Activated T-helper 1 cell treated with Interleukin-2 at 50 U/mL for 16 hours (primary cell): Measurements from ENCODE around the gene FOXD2.

Source experiments
- DNase-seq: peaks from one replicate; pipeline ENCODE4 v3.0.0-alpha.2; 2020; ENCODE audit warnings: low read depth

Gene FOXD2

DNA sequence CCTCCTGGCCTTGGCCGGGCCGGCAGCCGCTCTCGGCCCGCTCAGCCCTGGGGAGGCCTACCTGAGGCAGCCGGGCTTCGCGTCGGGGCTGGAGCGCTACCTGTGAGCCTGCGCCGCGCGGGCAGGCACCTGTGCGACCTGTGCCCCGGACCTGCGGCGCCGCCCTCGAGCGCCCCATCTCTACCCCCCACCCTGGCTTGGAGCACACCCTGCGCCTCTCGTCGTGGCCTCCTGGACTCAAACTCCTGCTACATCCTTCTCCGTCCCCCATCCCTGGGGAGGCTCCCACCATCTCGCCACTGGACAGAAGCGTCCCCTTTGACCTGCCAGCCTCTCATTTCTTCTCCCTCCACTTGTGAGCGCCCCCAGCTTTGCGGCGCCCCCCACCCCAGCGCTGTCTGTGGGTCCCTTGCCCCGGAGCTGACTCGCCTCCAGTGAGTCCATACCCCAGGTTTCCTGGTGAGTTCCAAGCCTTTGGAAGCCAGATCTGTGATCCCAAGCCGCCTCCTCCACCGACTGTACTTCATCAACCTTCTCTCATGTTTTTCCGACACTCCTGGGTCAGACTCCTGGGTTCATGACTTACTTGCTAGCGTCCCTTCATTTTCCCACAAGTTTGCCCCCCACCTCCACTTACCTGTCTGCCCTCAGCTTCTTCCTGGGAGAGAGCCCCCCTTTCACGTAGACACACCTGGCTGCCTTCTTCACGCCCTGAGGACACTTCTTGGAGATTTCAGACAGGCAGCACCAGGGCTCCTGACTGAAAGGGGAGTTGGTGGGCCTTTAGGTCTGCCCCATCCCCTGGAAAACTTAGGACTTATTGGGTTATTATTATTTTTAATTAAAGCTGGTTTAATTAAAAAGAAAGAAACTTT is 20.4 kb upstream of the FOXD2 start:
- no peak for DNase-seq

DNA sequence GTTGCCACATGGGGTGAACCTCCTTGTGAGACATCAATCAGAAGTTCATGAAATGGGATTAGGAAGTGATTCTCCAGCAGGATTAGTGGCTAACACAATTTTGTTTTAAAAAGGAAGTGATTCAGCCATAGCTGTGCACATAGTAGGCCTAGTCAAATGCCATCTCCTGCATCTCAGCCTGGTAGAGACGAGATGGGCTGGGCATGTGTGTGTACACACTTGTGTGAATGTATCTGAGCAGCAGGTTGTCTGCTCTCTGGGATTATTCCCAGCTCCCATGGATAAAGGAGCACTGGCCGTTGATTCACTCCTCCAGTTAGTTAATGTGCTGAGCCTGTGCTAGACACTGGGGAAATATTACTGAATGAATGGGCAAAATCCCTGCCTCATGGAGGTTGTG is 19.7 kb upstream of the FOXD2 start:
- DNase-seq: no peak

DNA sequence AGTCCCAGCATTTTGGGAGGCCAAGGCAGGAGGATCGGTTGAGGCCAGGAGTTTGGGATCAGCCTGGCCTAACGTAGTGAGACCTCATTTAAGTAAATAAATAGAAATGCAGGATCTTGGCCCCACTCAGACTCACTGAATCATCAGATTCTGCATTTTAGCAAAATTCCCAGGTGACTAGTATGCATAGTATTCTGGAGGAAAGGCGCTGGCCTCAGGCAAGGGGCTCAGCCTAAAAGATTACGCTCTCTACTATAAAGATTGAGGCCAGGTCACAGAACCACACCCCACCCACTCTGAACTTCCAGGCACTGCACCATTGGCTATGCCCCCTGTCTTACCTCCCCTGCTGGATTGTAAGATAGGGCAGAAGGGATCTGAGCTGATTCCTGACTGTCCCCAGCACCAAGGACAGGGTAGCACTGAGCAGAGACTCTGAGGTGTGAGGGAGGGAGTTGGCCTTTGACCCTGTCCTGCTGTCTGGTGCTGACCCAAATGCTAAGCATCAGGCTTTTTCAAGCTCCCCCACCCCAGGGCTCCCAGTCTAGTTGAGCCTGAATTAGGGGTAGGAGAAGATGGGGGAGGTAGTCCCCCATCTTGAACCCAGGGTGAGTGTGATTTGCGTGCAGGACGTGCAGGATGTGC is 19.0 kb upstream of the FOXD2 start:
- DNase-seq: no peak

DNA sequence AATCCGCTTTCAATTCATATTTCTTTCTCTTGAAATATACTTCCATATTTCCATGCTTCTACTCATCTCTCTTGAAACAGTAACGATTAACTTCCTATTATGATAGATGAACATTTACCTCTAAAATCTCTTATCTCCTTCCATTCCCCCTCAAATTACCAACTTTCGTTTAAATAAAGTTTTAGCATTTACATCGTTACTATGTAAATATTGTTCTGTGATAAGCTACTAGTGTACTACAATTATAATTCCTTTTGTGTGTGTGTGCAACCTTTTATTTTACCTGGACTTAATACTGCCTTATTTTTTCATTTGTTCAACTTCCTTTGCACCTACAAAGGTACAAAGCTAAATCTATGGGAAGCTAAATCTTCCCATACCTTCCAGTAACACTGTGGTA is 17.3 kb upstream of the FOXD2 start:
- no peak for DNase-seq

DNA sequence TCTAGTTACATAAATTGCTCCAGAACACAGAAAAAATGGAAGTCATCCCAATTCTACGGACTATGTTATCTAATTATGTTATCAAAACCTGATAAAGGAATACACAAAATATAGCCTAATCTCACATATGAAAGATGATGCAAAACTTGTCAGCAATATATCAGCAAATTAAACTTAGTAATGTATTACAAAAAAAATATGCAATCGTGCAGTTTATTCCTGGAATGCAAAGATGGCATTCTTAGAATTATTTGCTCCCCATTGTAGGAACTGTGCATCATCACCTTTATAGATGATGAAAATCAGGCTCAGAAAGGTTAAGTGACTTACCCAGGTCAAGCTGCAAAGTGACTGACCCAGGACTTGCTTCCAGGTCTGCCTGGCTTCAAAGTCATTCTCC is 14.0 kb upstream of the FOXD2 start:
- DNase-seq: no peak

DNA sequence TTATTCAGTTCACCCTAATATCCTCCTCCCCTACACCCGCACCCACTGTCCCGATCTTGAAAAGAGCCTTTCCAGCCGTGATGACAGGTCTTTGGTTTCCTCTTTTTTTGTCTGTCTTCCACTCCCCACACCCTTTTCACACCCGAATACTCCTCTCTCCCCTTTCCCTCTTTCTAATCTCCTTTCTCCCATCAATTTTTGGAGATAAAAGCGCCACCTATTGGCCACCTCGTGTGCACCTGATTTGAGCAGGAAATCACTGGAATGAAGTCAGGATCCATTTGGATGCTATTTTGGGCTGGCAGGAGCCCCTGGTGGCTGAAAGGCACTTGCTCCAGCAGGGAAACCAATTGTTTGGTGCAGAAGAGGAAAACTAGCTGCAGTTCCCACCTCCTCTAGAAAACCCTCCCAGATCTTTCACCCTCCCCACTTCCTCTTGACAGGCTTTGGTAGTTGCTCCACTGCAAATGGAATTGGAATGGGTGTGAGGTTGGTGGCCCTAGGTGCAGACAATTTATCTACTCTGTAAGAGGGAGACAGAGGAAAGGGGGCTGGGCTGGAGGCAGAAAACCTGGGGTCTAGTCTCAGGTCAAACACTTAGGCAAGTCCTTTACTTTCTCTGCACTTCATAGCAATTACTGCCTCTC is 13.4 kb upstream of the FOXD2 start:
- DNase-seq: no peak

DNA sequence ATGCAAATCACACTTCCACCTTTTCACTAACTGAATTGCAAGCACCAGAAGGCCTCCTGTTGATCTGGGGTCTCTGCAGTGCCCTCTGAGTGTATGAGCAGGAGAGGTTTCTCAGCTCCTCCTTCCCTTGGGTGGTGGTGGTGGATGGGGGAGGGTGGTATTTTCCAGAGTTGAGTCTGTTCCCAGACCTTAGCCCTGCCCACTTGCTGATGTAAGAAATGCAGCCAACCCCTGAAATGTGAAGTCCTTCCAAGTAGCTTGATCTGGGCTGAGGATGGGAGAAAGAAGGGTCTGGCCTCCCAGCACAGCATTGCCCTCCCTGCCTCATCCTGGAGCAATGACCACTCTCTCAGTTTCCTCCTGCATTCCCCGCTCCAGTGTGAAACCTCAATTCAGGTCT is 6.3 kb upstream of the FOXD2 start:
- DNase-seq: no peak

DNA sequence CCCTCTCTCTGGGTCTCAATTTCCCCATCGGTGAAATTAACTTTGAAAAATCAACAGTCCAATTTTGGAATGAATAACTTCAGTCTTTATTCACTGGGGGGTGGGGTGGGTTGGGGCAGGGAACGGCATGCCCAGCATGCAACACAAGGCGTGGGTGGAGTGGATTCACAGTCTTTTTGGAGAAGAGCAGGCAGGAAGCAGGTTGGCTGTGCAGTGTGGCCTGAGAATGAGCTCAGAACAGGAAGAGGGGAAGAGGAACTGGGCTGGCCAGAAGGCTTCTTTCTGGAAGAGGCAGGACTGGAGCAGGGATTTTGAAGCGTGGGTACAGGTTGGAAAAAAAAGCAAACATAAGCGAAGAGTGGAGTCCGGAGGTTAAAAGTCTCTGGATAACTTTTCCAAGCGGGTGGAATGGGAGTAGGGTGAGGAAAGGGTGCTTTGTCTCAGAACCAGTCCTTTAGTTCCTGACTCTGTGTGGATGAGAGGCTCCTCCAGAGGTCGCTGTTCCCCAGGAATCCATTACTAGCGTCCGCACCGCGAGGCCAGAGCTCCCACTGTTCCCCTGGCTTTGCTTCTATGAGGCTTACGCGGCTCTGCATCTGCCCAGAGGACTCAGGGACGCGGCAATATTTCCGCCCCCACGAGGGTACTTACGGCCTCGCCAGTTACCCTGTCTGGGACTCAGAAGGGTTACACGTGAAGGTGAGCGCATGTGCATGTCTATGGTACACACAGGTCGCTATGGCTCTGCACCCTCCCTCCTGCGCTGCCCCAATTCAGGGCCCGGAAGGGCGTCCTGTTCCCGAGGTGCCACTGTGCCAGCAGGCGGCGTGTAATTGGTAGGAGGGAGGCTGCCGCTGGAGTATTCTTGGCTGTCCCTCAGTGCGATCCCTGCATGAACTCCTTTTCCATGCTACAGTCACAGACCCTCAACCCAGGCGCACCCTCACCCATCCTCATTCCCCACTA is 5.5 kb upstream of the FOXD2 start:
- no peak for DNase-seq

DNA sequence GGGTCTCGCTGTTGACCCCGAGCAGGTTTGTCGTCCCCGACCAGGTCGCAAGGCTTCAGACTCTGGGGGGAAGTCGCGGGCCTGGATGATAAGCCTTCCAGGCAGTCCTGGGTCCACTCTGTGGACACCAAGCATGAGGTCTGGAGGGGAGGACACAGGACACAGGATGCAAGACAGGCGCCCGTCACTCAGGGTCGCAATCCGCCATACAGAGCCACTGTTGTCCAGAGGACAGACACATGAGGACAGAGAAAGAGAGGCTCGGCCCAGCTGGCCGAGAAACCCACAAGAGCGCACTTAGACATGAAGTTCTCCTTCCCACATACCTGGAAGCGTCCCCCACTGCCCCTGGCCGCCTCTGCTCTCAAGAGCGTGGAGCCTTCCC is 4.8 kb upstream of the FOXD2 start:
- DNase-seq: no peak

DNA sequence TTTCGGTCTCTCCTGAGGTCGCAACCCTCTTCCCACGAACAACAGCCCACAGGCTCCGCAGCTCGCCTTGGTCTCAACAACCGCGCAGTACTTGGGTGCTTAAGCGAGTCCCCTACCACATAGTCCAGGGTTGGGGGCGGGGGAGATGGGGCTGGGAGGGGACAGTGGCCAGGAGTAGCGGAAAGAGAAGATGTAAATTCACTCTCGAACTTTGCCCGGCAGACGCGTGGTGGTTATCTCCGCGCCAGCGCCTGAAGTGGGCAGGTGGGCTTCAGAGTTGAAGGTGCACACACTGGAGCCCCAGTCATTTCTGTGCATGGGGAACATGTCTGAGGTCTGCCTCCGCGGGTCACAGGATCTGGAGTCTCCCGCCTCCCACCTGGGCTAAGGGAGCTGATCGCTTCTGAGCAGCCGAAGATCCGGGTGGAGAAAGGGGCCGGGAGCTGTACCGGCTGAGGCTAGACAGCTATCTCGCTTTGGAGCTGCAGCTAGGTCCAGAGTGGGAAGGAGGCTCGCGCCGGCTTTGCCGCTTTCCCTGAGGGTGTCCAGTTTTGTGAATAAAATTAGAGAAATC is 4.3 kb upstream of the FOXD2 start:
- DNase-seq: no peak

DNA sequence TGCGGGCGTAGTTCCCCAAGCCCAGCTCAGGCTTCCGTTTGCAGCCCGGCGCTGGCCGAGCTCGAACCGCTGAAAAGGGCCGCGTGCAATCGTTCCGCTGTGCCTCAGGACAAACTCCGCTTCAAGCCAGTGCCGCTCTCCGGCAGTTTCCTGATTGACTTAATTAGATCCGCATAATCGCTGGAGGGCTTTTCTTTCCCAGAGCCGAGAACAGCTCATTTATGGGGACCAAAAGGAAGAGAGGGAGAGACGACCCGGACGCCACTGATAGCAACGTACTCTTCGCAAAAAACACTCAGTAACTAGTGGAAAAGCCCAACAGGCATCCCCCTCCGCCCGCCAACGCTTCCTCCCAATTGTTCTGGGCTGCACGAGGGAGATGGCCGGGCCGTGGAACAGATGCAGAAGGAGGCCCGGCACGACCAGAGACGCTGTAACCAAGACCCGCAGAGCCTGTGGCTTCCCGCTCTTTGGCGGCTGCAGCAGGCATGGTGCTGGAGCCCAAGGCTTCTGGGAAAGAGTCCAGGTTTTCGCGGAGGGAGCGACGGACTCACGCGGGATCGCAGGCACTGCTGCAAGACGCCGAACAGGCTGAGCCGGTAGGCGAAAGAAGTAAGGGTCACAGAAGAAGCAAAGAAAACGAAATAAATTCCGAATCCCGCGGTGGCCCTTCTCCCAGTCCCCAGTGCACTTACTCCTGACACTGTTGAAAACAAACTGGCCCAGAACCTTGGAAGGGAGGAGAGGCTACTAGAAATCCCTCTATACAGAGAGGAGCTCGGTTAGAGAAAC is 3.6 kb upstream of the FOXD2 start:
- DNase-seq: no peak

DNA sequence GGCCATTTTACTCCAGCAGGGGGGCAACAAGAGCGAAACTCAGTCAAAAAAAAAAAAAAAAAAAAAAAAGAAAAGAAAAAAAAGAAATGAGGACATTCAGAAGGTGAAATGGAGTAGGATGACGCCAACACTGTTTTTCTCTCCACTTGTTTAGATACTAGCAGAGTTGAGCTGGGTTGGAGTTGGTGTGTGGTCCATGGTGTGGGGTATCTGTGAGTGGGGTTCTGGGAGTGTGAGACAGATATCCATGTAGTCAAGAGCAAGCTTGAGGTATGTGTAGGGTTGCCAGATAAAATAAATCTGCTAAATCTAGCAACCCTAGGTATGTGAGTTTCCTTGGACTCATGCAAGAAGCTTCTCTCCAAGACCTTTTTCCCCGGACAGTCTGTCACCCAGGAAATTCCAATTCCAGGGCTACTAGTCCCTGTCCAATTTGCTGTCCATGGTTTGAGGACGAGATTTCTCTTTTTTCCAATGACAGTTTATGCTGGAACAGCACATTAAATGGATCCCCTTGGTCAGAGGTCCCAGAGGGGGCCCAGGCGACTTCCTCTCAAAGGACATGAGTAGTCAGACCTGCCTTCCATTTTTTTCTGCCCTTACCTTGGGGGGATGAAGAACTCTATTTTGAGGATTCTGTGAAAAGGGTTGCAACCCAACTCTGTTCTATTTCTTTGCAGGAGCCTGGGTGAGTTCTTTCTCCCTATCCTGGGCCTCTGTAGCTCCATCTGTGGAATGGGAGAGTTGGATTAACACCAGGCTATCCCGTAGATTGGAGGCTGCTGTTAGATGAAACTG is 2.1 kb upstream of the FOXD2 start:
- DNase-seq: no peak

DNA sequence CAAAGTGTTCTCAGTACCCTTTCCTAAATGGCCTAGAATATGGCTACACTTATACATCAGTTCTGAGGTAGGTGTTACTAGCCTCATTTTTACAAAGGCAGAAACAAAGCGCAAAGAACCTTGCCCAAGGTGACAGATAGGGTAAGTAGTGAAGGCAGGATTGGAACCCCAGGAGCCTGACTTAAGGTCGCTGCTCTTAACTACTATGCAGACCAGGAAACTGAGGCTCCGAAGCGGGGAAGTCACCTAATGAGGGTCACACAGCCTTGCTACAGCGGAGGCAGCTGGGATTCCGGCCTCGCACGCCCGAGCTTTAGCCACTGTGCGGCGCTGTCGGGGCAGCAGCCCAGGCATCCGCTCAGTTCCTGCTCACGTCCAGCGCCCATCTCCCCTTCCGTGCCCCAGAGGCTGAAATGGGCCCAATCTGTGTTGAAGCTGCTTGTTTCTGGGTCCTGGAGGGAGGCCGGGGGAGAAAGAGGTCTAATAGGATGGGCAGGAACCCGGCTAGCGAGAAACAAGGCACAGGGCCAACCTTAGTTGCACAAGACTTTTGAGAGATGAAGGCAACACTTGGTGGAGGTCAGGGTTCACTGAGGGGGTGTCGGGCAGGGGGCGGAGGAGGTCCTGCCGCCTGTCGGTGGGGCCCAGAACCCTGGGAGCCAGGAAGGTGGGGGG is 1.4 kb upstream of the FOXD2 start:
- peak; percentile 58 for DNase-seq

DNA sequence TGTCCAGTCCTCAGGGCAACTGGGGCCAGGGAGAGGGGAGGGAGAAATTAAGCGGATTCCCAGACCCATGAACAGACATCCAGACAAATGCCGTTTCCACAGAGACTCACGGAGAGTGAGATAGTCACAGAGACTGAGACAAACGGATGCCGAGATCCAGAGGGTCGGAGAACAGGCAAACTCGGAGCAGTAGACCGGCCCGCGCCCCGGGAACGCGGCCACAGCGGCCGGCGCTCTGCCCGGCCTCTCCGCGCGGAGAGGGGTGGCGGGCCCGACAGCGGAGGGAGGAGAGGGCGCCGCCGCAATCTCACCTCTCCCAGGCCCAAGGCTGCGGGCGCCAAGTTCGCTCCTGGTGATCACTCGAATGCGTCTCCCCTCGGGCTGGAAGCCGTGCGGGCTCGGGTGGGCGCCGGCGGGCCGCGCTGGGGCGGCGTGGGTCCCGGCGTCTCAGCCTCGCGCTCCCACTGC is 831 bp upstream of the FOXD2 start:
- DNase-seq: no peak

DNA sequence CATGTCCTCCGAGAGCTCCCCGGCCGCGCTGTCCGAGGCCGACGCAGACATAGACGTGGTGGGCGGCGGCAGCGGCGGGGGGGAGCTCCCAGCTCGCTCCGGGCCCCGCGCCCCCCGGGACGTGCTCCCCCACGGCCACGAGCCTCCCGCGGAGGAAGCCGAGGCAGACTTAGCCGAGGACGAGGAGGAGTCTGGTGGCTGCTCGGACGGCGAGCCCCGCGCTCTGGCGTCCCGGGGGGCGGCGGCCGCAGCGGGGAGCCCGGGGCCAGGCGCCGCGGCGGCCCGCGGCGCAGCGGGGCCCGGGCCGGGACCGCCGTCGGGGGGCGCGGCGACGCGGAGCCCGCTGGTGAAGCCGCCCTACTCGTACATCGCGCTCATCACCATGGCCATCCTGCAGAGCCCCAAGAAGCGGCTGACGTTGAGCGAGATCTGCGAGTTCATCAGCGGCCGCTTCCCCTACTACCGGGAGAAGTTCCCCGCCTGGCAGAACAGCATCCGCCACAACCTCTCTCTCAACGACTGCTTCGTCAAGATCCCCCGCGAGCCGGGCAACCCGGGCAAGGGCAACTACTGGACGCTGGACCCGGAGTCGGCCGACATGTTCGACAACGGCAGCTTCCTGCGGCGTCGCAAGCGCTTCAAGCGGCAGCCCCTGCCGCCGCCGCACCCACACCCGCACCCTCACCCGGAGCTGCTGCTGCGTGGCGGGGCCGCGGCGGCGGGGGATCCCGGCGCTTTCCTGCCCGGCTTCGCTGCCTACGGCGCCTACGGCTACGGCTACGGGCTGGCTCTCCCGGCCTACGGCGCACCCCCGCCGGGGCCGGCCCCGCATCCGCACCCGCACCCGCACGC is 547 bp downstream of the FOXD2 start:
- DNase-seq: no peak

DNA sequence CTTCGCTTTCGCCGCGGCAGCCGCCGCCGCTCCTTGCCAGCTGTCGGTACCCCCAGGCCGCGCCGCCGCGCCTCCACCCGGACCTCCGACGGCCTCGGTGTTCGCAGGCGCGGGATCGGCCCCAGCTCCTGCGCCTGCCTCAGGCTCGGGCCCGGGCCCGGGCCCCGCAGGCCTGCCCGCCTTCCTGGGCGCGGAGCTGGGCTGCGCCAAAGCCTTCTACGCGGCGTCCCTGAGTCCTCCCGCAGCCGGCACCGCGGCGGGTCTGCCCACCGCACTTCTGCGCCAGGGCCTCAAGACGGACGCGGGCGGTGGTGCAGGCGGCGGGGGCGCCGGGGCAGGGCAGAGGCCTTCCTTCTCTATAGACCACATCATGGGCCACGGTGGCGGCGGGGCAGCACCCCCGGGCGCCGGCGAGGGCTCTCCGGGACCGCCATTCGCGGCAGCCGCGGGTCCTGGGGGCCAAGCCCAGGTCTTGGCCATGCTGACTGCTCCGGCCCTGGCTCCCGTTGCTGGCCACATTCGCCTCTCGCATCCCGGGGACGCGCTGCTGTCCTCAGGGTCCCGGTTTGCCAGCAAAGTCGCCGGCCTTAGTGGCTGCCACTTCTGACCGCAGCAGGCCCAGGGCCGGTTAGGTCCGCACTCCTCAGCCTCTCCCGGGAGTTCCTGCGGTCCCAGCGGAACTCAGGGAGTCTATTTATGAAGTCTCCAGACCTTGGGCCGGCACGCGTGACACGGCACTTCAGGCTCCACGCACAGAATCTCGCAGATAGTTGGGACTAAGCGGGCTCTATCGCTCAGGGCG is 1.4 kb downstream of the FOXD2 start:
- DNase-seq: no peak

DNA sequence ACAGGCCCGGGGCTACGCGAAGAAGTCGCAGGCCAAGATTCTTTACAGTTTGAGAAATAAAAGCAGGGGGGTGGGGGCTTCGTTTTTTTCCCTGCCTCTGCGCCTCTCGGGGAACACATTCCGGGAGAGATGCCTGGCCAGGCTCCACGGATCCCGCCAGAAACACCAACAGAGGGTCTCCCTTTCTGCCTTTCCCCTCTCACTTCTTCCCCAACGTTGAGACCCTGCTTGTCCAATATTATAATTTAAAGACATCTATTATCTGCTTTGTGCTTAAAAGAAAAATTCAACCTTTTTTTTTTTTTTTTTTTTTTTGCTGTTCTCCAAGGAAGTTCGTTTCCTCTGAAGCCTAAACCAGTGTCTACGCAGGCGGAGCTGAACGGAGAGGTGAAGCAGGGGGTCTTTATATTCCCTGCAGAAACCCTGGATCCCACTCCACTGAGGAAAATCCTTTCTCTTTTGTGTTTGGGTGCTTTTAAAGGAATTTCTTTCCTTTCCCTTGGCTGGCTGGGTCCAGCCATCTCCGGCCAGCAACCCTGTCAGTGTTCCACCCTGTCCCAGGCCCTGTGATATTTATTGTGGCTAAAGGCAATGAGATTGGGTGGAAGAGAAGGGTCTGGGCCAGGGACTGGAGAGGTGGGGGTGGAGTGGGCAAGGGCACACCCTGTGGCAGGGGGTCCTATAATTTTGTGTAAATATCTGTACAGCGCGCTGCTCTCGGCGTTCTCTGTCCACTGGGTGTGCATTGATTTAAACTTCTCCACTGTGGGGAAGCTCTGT is 2.2 kb downstream of the FOXD2 start:
- no peak for DNase-seq
